HUDEP-2 (cell line): Measurements from ENCODE around the gene RPS6KA5.
"Not testable (repeated sequence)": the region's sequence is repeated elsewhere in the genome, so short reads cannot be mapped to it uniquely, and the experiment has no call there.

Experiments
- DNase-seq, 76 experiments: peaks; one replicate each; lab custom pipeline; 2025; ENCODE audit not compliant: unreplicated experiment in 76 of 76; lab: John Stamatoyannopoulos, UW

Gene RPS6KA5

GRCh38 chr14:90953643-90954042 is 106.8 kb downstream of the RPS6KA5 start:
- peak in 37 of 76 experiments; percentile 1 to 70 (median 22) for DNase-seq

- DNase-seq = no peak
Measured at GRCh38 chr14:90943367-90943766, 117.1 kb downstream of the RPS6KA5 start.

GRCh38 chr14:90942511-90942910 is 117.9 kb downstream of the RPS6KA5 start:
- DNase-seq = no peak

GRCh38 chr14:90941706-90942105 is 118.7 kb downstream of the RPS6KA5 start:
- no peak for DNase-seq

- no peak for DNase-seq
Measured at GRCh38 chr14:90940318-90940962, 120.0 kb downstream of the RPS6KA5 start.

GRCh38 chr14:90939252-90939795 is 121.1 kb downstream of the RPS6KA5 start:
- not testable (repeated sequence) for DNase-seq

DNA sequence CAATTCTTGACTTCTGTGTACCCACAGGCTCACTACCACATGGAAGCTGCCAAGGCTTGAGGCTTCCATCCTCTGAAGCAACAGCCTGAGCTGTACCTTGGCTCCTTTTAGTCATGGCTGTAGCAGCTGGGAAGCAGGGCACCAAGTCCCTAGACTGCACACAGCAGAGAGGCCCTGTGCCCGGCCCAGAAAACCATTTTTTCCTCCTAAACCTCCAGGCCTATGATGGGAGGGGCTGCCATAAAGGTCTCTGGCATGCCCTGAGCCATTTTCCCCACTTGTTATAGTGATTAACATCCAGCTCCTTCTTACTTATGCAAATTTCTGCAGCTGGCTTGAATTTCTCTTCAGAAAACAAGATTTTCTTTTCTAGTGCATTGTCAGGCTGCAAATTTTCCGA is 121.8 kb downstream of the RPS6KA5 start:
- no peak for DNase-seq

DNA sequence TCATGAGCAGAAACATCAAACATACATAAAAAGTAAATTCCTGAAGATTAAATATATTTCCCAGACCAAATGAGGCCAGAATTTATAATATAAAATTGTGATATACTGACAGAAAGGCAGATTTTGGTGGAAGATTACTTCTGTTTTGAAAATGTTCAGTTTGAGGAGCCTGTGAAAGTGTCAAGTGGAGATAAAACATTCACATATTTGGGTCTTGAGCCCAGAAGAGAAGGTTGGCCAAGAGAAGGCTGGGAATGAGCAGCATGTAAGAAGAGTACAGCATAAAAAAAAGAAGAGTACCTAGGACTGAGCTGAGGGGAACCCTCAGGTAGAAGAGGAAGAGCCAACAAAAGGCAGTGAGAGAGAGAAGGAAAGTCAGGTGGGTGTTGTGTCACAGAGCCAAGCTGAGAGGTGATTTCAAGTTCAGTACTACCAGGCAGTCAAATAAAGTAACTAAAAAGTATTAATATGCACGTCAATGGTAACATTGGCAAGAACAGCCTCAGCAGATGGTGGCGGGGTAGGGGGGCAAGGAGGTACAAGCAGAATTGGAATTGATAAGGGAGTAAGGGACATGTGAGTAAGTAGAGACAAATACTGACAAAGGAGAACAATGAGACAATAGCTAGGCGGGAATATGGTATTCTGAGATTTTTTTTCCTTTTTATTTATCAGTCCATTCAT is 123.5 kb downstream of the RPS6KA5 start:
- no peak for DNase-seq

- no peak for DNase-seq
Measured at GRCh38 chr14:90924621-90925340, 135.7 kb downstream of the RPS6KA5 start.

DNA sequence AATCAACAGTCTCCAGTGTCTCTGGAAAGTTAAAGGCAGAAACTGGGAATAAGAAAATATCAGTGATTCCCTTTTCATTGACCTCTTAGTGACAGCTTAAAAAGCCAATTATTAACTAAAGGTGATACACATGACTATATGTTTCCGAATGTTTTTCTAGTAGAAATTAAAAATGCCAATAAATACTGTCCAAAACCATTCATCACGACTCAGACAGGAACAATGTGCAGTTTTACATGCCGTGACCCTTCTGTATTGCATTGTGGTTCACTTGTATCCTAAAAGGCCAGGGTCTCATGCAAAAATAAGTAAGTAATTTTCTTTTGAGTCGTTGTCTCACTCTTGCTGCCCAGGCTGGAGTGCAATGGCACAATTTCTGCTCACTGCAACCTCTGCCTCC is 138.3 kb downstream of the RPS6KA5 start:
- no peak for DNase-seq

- DNase-seq = no peak
Measured at GRCh38 chr14:90911121-90911520, 149.3 kb downstream of the RPS6KA5 start.

- DNase-seq = no peak
Measured at GRCh38 chr14:90907178-90907577, 153.3 kb downstream of the RPS6KA5 start.

GRCh38 chr14:90905531-90905930 is 154.9 kb downstream of the RPS6KA5 start:
- DNase-seq = no peak

DNA sequence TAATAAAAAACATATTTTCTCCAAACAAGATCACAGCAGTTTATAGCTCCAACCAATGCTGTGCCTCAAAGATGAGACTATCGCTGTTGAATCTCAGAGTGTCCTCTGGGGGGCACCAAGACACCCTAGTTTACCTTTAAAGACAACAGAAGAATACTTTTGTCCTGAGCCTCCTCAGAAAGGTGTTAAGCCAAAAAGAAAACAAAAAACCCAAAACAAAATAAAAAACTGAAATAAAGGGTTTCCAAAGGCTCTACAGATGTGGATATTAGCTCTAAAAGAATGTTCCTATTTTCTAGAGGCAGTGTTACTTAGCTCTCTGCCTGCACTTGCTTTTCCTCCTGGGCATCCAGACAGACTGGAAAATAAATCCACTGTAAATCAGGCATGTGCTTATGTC is 157.3 kb downstream of the RPS6KA5 start:
- peak in 37 of 76 experiments; percentile 1 to 48 (median 19) for DNase-seq

GRCh38 chr14:90900476-90901083 is 159.9 kb downstream of the RPS6KA5 start:
- DNase-seq = no peak

DNA sequence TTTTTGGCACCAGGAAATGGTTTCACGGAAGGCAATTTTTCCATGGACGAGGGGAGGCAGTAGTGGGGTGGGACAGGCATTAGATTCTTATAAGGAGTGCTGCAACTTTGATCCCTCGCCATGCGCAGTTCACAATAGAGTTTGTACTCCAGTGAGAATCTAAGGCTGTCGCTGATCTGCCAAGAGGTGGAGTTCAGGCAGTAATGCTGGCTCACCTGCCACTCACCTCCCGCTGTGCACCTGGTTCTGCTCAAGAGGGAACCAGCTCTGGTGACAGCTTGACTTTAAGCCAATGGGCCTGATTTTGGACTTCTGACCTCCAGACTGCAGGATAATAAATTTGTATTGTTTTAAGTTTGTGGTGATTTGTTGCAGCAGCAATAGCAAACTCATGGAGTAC is 163.4 kb downstream of the RPS6KA5 start:
- DNase-seq = no peak

DNA sequence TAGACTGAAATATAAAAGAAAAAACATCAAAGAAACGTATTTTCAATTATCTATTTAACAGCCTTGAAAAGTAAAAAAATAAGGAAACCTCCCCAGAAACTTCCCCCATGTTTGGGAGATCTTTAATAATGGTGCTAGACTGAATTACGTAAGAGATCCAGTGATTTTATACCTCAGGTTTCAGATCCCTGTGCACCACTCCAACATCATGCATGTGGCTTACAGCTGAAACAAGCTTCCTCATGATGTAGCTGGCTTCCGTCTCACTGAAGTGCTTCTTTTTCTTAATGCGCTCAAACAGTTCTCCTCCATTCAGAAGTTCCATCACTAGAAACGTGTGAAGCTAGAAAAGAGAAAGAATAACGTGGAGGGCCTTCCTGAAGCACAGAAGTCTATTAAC is 166.2 kb downstream of the RPS6KA5 start:
- no peak for DNase-seq

GRCh38 chr14:90893510-90893909 is 166.9 kb downstream of the RPS6KA5 start:
- no peak for DNase-seq

- peak in 1 of 76 experiments; percentile 3 for DNase-seq
Measured at GRCh38 chr14:90892970-90893369, 167.5 kb downstream of the RPS6KA5 start.

GRCh38 chr14:90891326-90891725 is 169.1 kb downstream of the RPS6KA5 start:
- DNase-seq = no peak
